Middle frontal gyrus (tissue), 1 donor: ENCODE results near the gene ST8SIA5.

Source experiments
- DNase-seq: peaks from one replicate; pipeline ENCODE4 v3.0.0-alpha.2; 2015; ENCODE audit warnings: low spot score; ENCODE audit errors: extremely low spot score

ST8SIA5 gene

DNA sequence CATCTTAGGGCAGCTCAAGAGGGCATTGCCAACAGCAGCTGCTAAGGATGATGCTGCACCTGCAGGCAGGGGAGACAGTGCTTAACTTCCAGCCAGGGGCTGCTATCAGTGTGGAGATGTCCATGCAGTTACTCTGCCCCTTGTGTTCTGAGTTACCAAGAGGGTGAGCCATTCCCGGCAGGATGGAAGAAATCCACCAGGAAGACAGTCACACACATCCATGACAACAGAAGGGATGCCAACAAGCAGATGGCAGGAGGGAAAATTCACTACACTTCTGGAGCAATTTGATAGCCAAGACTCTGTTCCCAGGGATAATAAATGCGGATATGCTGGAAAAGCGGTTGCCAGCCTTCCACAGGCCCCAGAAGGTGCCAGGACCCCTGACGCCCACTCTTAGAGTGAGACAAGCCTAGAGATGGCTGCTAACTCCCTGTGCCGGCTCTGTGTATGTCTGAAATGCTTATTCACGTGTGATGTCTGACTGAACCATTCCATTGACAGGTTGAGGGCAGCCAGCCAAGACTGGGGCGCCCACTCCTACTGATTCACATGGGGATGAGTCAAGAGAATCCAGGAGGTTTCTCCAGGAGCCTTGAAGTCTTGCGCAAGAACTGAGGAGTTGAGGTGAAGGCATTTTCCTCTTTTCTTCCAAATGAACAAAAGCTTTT lies 124.3 kb downstream of the ST8SIA5 start:
- peak; percentile 44 for DNase-seq

DNA sequence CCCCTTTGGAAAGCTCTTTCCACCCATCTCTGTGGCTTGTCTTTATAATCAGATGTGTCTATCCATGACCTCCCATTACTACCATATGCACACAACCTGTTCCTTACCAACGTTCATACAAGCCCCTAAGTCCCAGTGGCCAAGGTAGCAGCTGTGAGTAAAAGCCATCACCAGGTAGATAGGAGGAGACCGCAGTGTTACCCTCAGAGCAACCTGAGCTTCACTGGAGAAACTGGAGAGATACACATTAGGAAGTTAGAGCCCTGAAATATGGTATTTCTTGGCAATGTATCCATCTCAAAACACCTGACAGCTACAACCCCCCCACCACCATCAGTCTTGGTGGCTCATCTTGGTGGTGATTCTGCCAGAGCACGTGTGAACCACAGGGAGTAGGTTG lies 125.9 kb downstream of the ST8SIA5 start:
- DNase-seq: no peak

DNA sequence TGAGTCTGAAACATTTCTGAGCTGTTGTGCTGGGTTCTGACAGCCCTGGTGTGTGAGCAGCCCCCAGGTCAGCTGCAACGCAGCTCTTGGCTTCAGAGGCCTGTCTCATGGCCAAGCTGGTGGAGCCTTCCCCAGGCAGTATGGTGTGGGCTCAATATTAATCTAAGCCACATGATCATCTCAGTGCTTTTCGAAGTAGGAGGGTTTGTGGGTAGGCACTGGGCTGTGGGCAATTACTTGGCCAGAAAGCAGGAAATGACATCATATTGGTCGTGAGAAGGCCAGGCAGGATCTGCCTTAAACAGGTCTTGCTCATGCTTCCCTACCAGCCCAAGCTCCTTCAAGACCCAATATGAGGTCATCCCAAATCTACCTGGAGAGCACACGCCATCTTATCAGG lies 126.7 kb downstream of the ST8SIA5 start:
- DNase-seq: no peak

DNA sequence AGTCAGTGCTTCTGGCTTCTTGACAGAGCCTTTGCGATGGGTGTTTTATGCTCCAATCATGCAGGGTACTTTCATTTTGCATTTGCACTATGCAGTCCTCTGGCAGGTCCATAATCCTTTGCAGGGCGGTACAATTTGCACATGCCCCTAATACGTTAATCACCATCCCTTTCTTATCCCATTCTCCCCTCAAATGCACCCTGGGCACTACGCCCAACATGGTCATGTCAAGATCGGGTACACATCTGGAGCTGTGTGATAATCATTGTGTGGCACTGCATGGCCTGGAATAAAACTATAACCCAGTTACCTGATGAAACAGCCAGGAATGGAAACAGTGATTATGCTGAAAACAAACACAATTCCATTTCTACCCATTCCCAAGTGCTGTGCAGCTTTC lies 127.5 kb downstream of the ST8SIA5 start:
- no peak for DNase-seq

DNA sequence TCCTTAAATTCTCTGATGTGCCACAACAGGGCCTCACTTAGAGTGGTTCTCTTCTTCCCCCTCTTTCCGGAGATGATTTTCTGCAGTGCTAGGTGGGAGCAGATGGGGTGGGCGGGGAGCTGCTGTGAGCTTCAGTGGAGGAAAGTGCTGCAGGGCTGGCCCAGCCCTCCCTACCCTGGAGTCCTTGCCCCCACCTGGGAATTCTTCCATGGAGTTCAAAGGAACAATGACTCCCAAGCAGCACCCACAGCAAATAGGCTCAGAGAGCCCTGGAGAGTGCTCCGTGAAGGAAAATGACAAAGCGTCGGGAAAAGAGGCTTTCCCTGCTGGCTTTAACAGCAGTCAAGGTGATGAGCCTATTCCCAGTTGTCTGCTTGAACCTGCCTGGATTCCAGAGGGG lies 128.6 kb downstream of the ST8SIA5 start:
- DNase-seq: no peak

DNA sequence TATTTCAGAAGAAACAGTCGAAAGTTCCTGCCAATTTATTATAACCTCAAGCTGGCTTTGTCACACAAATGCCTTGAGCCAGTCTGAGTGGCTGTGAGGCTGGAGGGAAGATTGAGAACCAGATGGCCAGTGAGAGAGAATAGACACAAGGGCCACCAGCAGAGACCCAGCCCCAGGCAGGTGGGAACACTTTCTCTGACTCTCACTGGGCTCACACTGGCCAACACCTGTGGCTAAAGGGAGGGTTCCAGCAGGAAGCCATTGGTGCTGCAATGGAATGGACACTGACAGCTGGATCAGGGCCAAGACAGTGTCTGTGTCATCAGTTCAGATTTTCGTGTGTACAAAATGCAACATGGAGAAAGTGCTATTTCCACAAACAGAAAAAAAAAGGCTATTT lies 129.7 kb downstream of the ST8SIA5 start:
- no peak for DNase-seq

DNA sequence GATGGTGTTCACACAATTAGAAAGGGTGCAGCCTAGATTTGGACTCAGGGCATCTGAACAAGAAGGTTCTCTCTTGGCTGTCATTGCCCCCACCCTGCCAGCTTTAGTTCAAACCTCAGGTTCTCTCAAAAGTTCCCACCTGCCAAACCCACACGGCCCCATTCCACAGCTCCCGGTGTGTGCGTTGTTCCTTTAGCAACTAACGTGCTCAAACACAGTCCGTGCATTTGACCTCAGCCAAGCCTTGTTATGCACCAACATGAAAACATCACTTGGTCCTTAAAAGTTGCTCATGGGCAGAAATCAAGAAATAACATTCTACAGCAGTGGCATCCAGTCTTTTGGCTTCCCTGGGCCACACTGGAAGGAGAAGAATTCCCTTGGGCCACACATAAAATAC lies 131.8 kb downstream of the ST8SIA5 start:
- no peak for DNase-seq

DNA sequence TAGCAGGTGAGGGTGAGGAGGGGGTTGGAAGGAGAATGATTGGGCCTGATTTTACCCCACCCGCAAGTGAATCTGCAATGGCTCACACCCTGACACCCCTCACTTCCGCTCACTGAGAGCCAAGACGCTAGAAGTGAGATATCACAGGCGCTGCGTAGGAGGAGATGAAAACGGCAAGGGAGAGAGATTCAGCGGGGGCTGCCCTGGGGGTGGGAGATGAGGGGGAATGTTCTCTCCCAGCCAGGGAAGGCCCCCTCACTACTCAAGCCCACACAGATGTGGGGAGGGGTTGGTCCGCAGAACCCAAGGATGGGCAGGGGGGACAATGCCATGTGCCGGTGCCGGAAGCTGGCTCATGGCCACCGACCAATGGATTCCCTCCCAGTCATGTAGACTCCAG lies 132.7 kb downstream of the ST8SIA5 start:
- peak; percentile 32 for DNase-seq

DNA sequence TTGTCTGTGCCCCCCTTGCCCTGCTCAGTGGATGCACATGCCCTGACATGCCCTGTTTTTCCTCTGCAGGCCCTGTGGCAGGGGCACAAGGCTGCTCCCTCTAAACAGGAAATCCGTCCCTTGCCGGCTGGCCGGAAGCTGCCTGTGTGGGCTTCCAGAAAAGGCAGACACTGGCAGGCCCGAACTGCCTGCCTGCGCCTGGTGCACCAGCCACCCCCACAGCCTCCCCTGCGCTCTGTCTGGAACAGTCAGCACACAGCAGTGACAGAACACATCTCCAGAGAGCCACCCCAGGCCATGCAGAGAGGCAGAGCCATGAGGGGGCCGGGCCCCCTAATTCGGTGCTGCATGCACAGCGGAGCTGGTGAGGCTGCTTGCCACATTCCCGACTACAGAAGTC lies 133.3 kb downstream of the ST8SIA5 start:
- peak; percentile 48 for DNase-seq

DNA sequence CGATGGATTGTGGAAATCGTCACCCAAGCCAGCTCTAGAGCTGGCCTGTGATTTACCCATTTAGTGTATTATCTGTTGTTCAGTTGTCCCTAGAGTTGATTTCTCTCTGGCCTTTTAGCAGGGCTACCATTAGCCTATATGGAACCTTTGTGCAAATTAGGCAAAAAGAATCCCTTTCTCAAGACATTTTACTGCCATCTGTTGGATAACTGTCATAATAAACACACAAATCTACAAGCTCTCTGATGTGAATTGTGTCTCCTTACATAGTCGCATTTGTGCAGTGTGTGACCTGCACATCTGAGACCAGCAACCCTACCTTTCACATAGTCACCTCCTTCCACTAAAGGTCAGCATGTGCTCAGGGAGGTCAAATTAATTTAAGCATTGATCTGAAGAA lies 133.9 kb downstream of the ST8SIA5 start:
- no peak for DNase-seq

DNA sequence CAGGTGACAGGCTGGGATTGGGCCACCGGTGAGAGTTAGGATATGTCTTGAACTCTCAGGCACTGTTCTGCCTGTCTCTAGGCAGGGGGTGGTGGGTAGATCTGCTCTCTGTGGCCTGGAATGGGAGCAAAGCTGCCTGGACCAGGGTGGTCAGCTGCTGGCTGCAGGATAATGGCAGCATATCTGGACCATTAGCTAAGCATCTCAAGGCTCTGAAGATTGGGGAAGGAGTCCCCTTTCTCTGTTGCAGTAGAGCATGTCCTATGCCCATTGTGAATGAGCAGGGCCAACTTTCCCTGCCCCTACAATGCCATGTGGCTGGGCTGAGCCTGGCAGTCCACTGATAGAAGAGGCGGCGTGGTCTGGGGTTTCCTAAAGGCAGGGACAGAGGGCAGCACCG lies 134.4 kb downstream of the ST8SIA5 start:
- no peak for DNase-seq

DNA sequence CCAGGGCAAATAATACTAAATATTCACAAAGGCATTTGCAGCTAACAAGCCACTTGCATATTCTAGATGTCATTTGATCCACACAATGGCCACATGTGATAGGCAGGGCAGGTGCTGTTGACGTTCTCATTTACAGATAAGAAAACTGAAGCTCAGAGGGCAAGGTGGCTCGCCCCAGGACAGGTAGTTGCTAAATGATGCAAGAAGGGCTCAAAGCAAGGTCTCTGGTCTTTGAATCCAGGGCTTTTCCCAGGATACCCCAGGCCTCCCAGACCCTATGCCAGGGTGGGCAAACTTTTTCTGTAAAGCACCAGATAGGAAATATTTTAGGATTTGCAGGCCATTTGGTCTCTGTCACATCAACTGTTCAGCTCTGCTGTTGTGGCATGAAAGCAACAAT lies 135.0 kb downstream of the ST8SIA5 start:
- no peak for DNase-seq

DNA sequence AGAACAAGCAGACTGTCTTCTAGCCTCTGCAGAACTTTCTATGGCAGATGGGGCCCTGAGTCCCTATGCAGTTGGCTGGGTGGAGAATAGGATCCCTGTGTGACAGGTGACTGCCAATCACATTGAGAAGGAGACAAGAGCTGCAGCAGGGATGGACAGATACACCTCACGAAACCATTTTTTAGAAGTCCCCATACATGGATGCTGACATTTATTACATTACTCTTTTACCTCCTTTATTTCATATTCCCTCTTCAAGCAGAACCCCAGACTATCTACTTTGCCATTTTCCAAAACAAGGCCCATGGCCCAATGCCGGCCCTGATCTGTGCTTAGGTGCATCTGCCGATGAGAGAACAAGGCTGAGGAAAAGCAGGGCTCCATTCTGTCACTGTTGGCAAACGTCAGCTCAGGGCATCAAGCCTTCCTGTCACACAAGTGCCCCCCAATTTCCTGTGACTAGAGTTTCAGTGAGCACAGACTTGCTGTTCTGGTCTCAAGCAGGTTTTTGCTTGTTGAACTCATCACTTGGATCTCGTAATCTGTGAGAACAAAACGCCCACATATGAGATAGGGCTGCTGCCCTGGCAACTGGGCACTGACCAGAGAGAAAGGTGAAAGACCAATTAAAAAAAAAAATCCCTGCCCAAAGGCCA lies 135.6 kb downstream of the ST8SIA5 start:
- no peak for DNase-seq

DNA sequence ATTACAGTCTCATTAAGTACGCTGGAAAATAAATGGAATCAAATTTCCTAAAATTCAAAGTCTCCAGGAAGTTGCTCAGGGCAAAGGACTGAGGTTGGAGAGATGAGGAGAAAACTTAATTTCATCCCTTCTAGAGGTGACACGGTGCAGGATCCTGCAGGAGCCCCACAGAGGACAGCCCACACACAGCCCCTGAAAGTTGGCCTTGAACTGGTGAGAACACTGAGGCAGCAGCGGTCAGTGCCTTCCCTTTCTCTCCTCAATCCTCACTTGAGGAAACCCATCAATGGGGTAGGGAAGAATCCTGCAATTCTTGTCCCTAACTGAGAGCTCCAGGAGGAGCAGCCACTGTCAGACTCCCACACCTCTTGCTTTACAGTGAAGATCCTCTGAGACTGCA lies 137.3 kb downstream of the ST8SIA5 start:
- DNase-seq: no peak
